ENCODE data around the gene KCNK16.

The KCNK16 gene

GRCh38 chr6:39268721-39269120 is 53.8 kb downstream of the KCNK16 start:
- no peak for TF ChIP-seq CTCF (IDR thresholded peaks at IDR 0.05; ENCODE audit: insufficient read depth, missing control alignments)
- DNase-seq (ENCODE audit: insufficient read length, low spot score): no peak
- FAIRE-seq: no peak

GRCh38 chr6:39268171-39268570 is 54.3 kb downstream of the KCNK16 start:
- FAIRE-seq (no peak), DNase-seq (ENCODE audit: insufficient read length, low spot score) (no peak)
- TF ChIP-seq CTCF (IDR thresholded peaks at IDR 0.05; ENCODE audit: insufficient read depth, missing control alignments): no peak

GRCh38 chr6:39266782-39267355 is 55.6 kb downstream of the KCNK16 start:
- TF ChIP-seq CTCF (IDR thresholded peaks at IDR 0.05; ENCODE audit: insufficient read depth, missing control alignments): no peak
- DNase-seq (ENCODE audit: insufficient read length, low spot score) (no peak), FAIRE-seq (no peak)

GRCh38 chr6:39266375-39266774 is 56.1 kb downstream of the KCNK16 start:
- no peak for DNase-seq (ENCODE audit: insufficient read length, low spot score)
- TF ChIP-seq CTCF (IDR thresholded peaks at IDR 0.05; ENCODE audit: insufficient read depth, missing control alignments): no peak
- FAIRE-seq: no peak

Measured in D721Med (cell line).